Measurements from ENCODE around the gene PRCC. TPM values are rescaled to one million over a fixed set of nuclear protein-coding genes. Genes with fewer than 3 reads are reported as not detected.

Gene PRCC
- total RNA-seq, 1 experiment from 2014 or later: 131 TPM

GRCh38 chr1:156747742-156748669 is 19.3 kb upstream of the PRCC start:
- ChIA-PET CTCF (interaction anchor here (0.6 to 10.3 kb wide), 9 partner anchors 8 to 387 kb away, joined by 3 to 136 read pairs (median 5); partner anchors contain the start of genes ISG20L2 and METTL25B), POLR2A (interaction anchor here (0.8 to 10.4 kb wide), 10 partner anchors 9 to 624 kb away, joined by 3 to 375 read pairs (median 4); partner anchors contain the start of genes ISG20L2, MEF2D, METTL25B and PRCC)
- peaks cover 61% of the 10 kb centered on the region for H3K4me1 Mint-ChIP-seq (ENCODE audit: insufficient read depth, unreplicated experiment)
- H3K27ac Mint-ChIP-seq (ENCODE audit: low read depth, unreplicated experiment): peak overlapping the region; percentile 99
- TF ChIP-seq CTCF (IDR thresholded peaks at IDR 0.05; ENCODE audit: unreplicated experiment): no peak
- DNase-seq (ENCODE audit: unreplicated experiment): peak; percentile 61
- TSS peak; percentile 31 for BruUV-seq (replicated peaks)
- H3K4me3 Mint-ChIP-seq (ENCODE audit: unreplicated experiment): peak overlapping the region; percentile 79
- no peaks in the 10 kb centered on the region for H3K9me3 Mint-ChIP-seq (ENCODE audit: unreplicated experiment)
- intact Hi-C loops (cut with micrococcal nuclease): loop anchor here (10.0 kb wide), 1 partner anchor 243 kb away; the partner anchor contains the start of gene MEF2D
- H3K36me3 Mint-ChIP-seq (ENCODE audit: insufficient read depth, unreplicated experiment): peaks cover 49% of the 10 kb centered on the region
- no peaks in the 10 kb centered on the region for H3K27me3 Mint-ChIP-seq (ENCODE audit: insufficient read depth, unreplicated experiment)

- DNase-seq (ENCODE audit: unreplicated experiment): peak; percentile 95
- BruUV-seq (replicated peaks): TSS peak; percentile 30
- Mint-ChIP-seq H3K9me3 (ENCODE audit: unreplicated experiment) (no peaks in the 10 kb centered on the region), H3K4me1 (ENCODE audit: insufficient read depth, unreplicated experiment) (peaks cover 58% of the 10 kb centered on the region), H3K36me3 (ENCODE audit: insufficient read depth, unreplicated experiment) (peaks cover 41% of the 10 kb centered on the region), H3K27me3 (ENCODE audit: insufficient read depth, unreplicated experiment) (no peaks in the 10 kb centered on the region), H3K27ac (ENCODE audit: low read depth, unreplicated experiment) (peak overlapping the region; percentile 99), H3K4me3 (ENCODE audit: unreplicated experiment) (peak overlapping the region; percentile 79)
- CTCF ChIA-PET: interaction anchor here (1.8 to 10.3 kb wide), 3 partner anchors 21 to 60 kb away, joined by 11 to 136 read pairs (median 23); partner anchors contain the start of genes ISG20L2 and METTL25B
- intact Hi-C loops (cut with micrococcal nuclease): loop anchor here (10.0 kb wide), 1 partner anchor 244 kb away; the partner anchor contains the start of gene MEF2D
- POLR2A ChIA-PET: interaction anchor here (0.9 to 10.7 kb wide), 8 partner anchors 8 to 625 kb away, joined by 4 to 375 read pairs (median 124); partner anchors contain the start of genes ISG20L2, METTL25B, MRPL24 and PRCC
- no peak for TF ChIP-seq CTCF (IDR thresholded peaks at IDR 0.05; ENCODE audit: unreplicated experiment)
Observed at GRCh38 chr1:156748670-156749418, 18.5 kb upstream of the PRCC start.

- peak overlapping the region; percentile 79 for H3K4me3 Mint-ChIP-seq (ENCODE audit: unreplicated experiment)
- H3K27me3 Mint-ChIP-seq (ENCODE audit: insufficient read depth, unreplicated experiment): no peaks in the 10 kb centered on the region
- CTCF ChIA-PET: interaction anchor here (1.0 to 4.5 kb wide), 3 partner anchors 23 to 468 kb away, joined by 3 to 44 read pairs (median 23); partner anchors contain the start of genes ISG20L2 and METTL25B
Observed at GRCh38 chr1:156749419-156750118, 17.8 kb upstream of the PRCC start.

More at GRCh38 chr1:156749419-156750118, 17.8 kb upstream of the PRCC start:
- BruUV-seq (replicated peaks): no TSS peak
- Mint-ChIP-seq H3K9me3 (ENCODE audit: unreplicated experiment) (no peaks in the 10 kb centered on the region), H3K27ac (ENCODE audit: low read depth, unreplicated experiment) (peak overlapping the region; percentile 99), H3K4me1 (ENCODE audit: insufficient read depth, unreplicated experiment) (peaks cover 53% of the 10 kb centered on the region), H3K36me3 (ENCODE audit: insufficient read depth, unreplicated experiment) (peaks cover 36% of the 10 kb centered on the region)
- peak; percentile 39 for DNase-seq (ENCODE audit: unreplicated experiment)
- TF ChIP-seq CTCF (IDR thresholded peaks at IDR 0.05; ENCODE audit: unreplicated experiment): no peak
- POLR2A ChIA-PET: interaction anchor here (0.6 to 10.7 kb wide), 7 partner anchors 9 to 292 kb away, joined by 3 to 299 read pairs (median 4); partner anchors contain the start of genes ISG20L2, METTL25B, MRPL24 and PRCC
- intact Hi-C loops (cut with micrococcal nuclease): loop anchor here (1.0 to 10.0 kb wide), 2 partner anchors 18 to 245 kb away; partner anchors contain the start of genes MEF2D and PRCC

Data from MCF 10A (cell line).